Measurements from ENCODE around the gene TNFAIP8L2.
A peak's percentile ranks its signal among the peaks of the same experiment; 100 is the strongest.
"Not testable (repeated sequence)": the region's sequence is repeated elsewhere in the genome, so short reads cannot be mapped to it uniquely, and the experiment has no call there.

TNFAIP8L2 gene

GRCh38 chr1:151193304-151193703 is 36.9 kb downstream of the TNFAIP8L2 start:
- no peak for DNase-seq

GRCh38 chr1:151193856-151194255 is 37.4 kb downstream of the TNFAIP8L2 start:
- DNase-seq: peak; percentile 33

DNA sequence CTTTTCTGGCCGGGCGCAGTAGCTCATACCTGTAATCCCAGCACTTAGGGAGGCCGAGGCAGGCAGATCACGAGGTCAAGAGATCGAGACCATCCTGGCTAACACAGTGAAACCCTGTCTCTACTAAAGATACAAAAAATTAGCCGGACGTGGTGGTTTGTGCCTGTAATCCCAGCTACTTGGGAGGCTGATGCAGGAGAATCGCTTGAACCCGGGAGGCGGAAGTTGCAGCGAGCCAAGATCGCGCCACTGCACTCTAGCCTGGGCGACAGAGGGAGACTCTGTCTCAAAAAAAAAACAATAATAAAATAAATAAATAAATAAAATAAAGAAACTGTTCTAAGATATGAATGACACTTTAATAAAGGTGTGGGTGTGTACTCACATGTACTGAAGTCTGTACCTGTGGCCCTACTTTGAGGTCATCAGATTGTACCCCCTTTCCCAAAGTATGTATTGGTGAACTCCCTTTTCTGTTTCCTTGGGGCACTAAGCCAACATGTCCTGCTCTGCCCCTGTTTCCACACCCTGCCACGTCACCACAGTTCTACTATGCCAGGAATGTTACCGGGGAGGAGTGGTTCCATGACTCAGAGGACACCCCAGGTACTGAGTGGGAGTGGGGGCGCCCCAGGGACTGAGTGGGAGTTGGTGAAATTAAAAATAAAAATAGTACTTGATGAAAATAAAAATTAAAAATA is 38.6 kb downstream of the TNFAIP8L2 start:
- peak; percentile 95 for DNase-seq

- peak; percentile 78 for DNase-seq
Measured at GRCh38 chr1:151196292-151196800, 39.9 kb downstream of the TNFAIP8L2 start.

- peak; percentile 84 for DNase-seq
Measured at GRCh38 chr1:151197863-151198253, 41.4 kb downstream of the TNFAIP8L2 start.

DNA sequence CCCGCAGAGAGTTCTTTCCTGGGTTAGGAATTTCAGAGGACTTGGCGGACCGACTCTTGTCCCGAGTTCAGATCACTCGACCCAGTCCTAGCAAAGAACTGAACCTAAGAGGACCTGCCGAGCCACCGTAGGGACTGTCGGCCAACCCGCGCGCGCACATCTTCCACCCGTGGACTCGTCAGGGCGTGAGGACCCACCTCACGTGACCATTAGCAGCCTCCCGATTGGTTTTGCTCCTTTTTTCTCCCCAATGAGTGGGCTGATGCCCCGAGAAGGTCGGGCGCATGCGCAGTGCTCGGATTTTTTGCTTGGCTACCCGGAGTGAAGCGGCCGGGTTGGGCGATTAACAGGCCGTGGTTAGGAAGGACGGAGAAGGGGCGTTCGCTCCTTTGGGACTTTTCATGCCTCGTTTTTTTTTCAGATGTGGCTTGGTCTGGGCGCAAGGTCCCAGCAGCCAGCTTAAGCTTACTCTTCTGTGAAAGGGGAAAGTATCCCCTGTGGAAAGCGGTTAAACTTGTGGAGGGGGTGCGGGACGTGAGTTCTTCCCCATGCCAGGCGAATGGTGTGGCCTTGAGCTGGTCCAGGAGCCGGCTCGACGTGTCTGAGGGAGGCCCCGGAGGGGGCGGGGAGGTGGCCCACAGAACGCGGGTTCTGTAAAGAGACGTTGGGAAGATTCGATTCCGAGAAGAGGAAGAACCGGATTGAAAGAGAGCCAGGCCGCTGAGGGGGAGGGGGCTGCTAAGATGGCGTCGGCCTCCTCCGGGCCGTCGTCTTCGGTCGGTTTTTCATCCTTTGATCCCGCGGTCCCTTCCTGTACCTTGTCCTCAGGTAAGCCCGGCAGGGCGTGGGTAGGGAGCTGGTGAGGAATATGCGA is 42.0 kb downstream of the TNFAIP8L2 start, which contains the start of gene PIP5K1A:
TSS of gene PIP5K1A (plus strand) at position 299 of the 874 bp plus-strand sequence. CDS start at position 744, 445 bp downstream.
- DNase-seq: peak; percentile 98

GRCh38 chr1:151199873-151200581 is 43.6 kb downstream of the TNFAIP8L2 start:
- peak; percentile 95 for DNase-seq

GRCh38 chr1:151205381-151205965 is 49.0 kb downstream of the TNFAIP8L2 start:
- not testable (repeated sequence) for DNase-seq
